ENCODE measurements around the gene SLC25A30. TPM values are rescaled to one million over a fixed set of nuclear protein-coding genes. Genes with fewer than 3 reads are reported as not detected.

SLC25A30 gene
- total and polyA plus RNA-seq, 9 donors: 11.6 to 19.6 (median 14.0) TPM

DNA sequence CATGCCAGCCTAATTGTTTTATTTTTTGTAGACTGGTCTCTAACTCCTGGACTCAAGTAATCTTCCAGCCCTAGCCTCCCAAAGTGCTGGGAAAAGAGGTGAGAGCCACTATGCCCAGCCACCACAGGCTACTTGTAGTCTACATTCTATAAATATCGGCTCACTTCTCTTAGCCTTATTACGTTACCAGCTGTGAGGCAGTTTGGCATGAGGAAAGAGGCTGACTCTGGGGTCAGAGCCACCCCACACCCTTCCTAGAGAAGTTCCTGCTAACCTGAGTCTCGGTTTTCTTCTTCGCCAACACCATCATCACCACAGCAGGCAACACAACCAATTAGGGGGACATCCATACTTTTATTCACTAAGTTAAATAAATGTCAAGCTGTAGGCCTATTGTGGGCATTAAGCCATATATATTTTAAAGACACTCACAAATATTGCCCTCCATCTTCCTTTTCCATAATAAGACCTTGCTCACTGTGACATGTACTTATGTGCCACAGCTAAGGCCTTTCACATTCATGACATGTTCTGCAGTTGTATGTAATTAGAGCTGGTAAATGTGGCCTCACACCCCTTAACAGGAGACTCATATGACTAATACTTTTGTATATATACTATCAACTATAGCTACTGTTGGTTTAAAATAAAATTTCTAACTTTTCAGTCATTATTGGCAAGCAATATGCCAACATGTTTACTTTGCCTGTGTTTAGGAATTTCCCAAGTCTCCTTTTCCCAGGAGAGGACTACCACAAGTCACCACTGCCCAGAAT is 5.7 kb downstream of the SLC25A30 start:
- no peaks in the 10 kb centered on the region for H3K9me3 ChIP-seq (replicated peaks; ENCODE audit: control insufficient read depth, low read depth, low read length)
- H3K27ac ChIP-seq (ENCODE audit: low read length): peak overlapping the region; percentile 70
- WGBS (ENCODE audit: insufficient coverage): no CpG with 5 or more reads among the region's 4 CpGs
- peaks cover 18% of the 10 kb centered on the region for H3K4me1 ChIP-seq (ENCODE audit: control insufficient read depth, insufficient read depth, low read length)
- DNase-seq: no peak
- H3K27me3 ChIP-seq (ENCODE audit: control insufficient read depth, insufficient read depth, low read length): no peaks in the 10 kb centered on the region
- H3K36me3 ChIP-seq (ENCODE audit: control insufficient read depth, insufficient read depth, low read length): peaks cover 14% of the 10 kb centered on the region
- H3K4me3 ChIP-seq (ENCODE audit: low read length): no peak overlapping the region

DNA sequence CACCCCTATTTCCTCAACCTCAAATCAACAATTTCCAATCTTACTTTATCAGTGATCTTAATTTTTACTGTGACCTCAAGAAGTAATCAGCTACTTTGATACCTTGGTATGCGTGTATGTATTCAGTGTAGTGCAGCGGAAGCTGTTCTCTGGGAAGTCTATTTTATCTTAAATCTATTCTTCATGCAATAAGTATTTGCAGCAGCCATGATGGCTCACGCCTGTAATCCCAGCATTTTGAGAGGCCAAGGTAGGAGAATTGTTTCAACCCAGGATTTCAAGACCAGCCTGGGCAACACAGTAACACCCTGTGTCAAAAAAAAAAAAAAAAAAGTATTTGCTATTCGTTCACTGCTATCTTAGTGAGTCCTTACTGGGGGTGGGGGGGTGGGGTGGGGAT is 6.5 kb downstream of the SLC25A30 start:
- Histone ChIP-seq H3K4me3 (ENCODE audit: low read length) (no peak overlapping the region), H3K4me1 (ENCODE audit: control insufficient read depth, insufficient read depth, low read length) (peaks cover 14% of the 10 kb centered on the region), H3K36me3 (ENCODE audit: control insufficient read depth, insufficient read depth, low read length) (peaks cover 16% of the 10 kb centered on the region)

DNA sequence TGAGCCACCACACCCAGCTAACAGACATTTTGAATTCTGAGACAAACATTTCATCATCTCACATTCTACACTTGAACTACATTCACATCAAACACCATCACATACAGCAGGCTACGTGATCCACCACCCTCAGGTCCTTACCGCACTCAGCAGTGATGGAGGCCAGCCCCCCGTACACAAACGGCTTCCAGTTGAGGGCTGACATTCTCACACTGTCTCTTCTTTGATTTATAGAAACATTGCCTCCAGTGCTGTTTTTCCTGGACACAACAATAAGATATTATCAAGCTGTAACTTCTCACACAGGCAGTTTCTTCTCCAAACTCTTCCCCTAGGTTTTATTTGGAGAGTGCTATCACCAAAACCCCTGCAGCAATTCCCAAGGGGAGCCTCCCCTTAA is 7.0 kb downstream of the SLC25A30 start:
- DNase-seq: no peak
- 72% methylated on average over 4 of the region's 4 CpGs for WGBS (ENCODE audit: insufficient coverage)
- Histone ChIP-seq H3K27ac (ENCODE audit: low read length) (no peak overlapping the region), H3K36me3 (ENCODE audit: control insufficient read depth, insufficient read depth, low read length) (peaks cover 16% of the 10 kb centered on the region), H3K4me3 (ENCODE audit: low read length) (no peak overlapping the region), H3K27me3 (ENCODE audit: control insufficient read depth, insufficient read depth, low read length) (no peaks in the 10 kb centered on the region), H3K9me3 (replicated peaks; ENCODE audit: control insufficient read depth, low read depth, low read length) (no peaks in the 10 kb centered on the region), H3K4me1 (ENCODE audit: control insufficient read depth, insufficient read depth, low read length) (peaks cover 14% of the 10 kb centered on the region)

More for the DNA sequence above, 6.5 kb downstream of the SLC25A30 start:
- H3K27ac ChIP-seq (ENCODE audit: low read length): no peak overlapping the region
- no CpG with 5 or more reads among the region's 4 CpGs for WGBS (ENCODE audit: insufficient coverage)
- no peak for DNase-seq
- H3K27me3 ChIP-seq (ENCODE audit: control insufficient read depth, insufficient read depth, low read length): no peaks in the 10 kb centered on the region
- no peaks in the 10 kb centered on the region for H3K9me3 ChIP-seq (replicated peaks; ENCODE audit: control insufficient read depth, low read depth, low read length)

DNA sequence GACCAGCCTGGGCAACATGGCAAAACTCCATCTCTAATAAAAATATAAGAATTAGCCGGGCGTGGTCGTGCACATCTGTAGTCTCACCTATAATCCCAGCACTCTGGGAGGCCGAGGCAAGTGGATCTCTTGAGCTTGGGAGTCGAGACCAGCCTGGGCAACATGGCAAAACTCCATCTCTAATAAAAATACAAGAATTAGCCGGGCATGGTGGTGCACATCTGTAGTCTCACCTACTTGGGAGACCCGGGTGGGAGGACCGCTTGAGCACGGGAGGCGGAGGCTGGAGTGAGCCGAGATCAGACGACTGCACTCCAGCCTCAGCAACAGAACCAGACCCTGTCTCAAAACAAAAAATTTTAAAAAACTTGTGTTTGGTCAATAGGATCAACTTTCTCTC is 7.7 kb downstream of the SLC25A30 start:
- 98% methylated on average over 12 of the region's 12 CpGs for WGBS (ENCODE audit: insufficient coverage)

DNA sequence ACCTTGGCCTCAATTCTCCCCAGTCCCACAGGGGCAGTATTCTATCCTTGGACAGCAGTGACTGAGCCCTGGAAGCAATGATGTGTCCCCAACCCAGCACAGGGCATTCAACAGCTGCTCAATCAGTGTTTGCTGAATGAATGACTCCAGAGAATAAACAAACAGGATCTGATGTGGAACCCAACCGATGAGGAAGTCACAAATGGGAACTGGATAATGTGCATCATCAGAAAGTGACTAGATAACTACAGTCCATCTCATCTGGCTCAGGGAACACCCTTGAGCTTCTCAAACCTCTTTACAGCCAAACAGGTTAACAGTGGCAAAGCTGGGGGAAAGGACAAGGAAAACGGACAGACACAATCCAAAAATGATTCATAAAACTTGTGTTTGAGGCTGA is 8.2 kb downstream of the SLC25A30 start:
- Histone ChIP-seq H3K27me3 (ENCODE audit: control insufficient read depth, insufficient read depth, low read length) (no peaks in the 10 kb centered on the region), H3K9me3 (replicated peaks; ENCODE audit: control insufficient read depth, low read depth, low read length) (no peaks in the 10 kb centered on the region), H3K36me3 (ENCODE audit: control insufficient read depth, insufficient read depth, low read length) (peaks cover 20% of the 10 kb centered on the region), H3K4me1 (ENCODE audit: control insufficient read depth, insufficient read depth, low read length) (peaks cover 14% of the 10 kb centered on the region), H3K4me3 (ENCODE audit: low read length) (no peak overlapping the region), H3K27ac (ENCODE audit: low read length) (no peak overlapping the region)
- no CpG with 5 or more reads among the region's 2 CpGs for WGBS (ENCODE audit: insufficient coverage)
- no peak for DNase-seq

More for the DNA sequence above, 7.7 kb downstream of the SLC25A30 start:
- Histone ChIP-seq H3K4me3 (ENCODE audit: low read length) (no peak overlapping the region), H3K27ac (ENCODE audit: low read length) (no peak overlapping the region), H3K36me3 (ENCODE audit: control insufficient read depth, insufficient read depth, low read length) (peaks cover 19% of the 10 kb centered on the region), H3K9me3 (replicated peaks; ENCODE audit: control insufficient read depth, low read depth, low read length) (no peaks in the 10 kb centered on the region), H3K27me3 (ENCODE audit: control insufficient read depth, insufficient read depth, low read length) (no peaks in the 10 kb centered on the region), H3K4me1 (ENCODE audit: control insufficient read depth, insufficient read depth, low read length) (peaks cover 14% of the 10 kb centered on the region)
- DNase-seq: no peak

DNA sequence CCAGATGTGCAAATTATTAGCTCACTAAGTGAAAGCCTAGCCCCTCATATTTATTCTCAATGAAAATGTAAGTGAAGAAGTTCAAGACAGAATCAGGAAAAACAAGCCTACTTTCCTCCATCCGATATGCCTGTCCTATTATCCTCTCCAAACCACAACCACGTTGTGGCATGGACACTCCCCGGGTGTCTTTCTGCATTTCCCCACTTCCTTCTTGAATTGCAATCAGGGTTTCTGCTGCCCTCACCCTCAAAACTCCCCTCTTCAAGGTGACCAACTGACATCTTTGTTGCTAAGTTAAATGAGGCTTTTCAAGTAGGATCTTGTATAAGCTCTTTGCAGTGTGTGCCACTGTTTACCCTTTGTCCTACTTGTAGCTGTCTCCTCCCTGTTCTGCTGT is 11.8 kb downstream of the SLC25A30 start:
- no peaks in the 10 kb centered on the region for H3K27me3 ChIP-seq (ENCODE audit: control insufficient read depth, insufficient read depth, low read length)
- no peaks in the 10 kb centered on the region for H3K9me3 ChIP-seq (replicated peaks; ENCODE audit: control insufficient read depth, low read depth, low read length)
- H3K27ac ChIP-seq (ENCODE audit: low read length): no peak overlapping the region
- H3K4me3 ChIP-seq (ENCODE audit: low read length): no peak overlapping the region
- H3K36me3 ChIP-seq (ENCODE audit: control insufficient read depth, insufficient read depth, low read length): peaks cover 21% of the 10 kb centered on the region
- H3K4me1 ChIP-seq (ENCODE audit: control insufficient read depth, insufficient read depth, low read length): no peaks in the 10 kb centered on the region
- WGBS (ENCODE audit: insufficient coverage): 54% methylated on average over 3 of the region's 3 CpGs
- DNase-seq: no peak

DNA sequence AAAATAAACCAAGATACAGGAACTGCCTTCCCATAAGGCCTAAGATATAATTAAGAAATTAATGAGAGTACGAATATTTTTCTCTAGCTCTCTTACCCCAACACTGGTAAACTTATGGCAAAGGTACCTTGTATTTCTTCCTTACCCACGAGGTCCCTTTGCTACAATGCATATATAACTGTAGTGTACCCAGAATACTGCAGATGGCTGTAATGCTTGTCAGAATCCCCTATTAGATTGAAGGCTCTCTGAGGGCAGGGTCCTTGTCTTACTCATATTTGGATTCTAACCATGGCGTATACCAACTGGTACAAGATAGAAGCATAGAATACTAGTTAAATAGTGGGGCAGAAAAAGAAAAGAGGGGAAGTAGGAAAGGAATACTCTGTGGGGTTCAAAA is 15.1 kb downstream of the SLC25A30 start:
- H3K9me3 ChIP-seq (replicated peaks; ENCODE audit: control insufficient read depth, low read depth, low read length): no peaks in the 10 kb centered on the region
- no peaks in the 10 kb centered on the region for H3K4me1 ChIP-seq (ENCODE audit: control insufficient read depth, insufficient read depth, low read length)
- no CpG with 5 or more reads among the region's 3 CpGs for WGBS (ENCODE audit: insufficient coverage)
- no peaks in the 10 kb centered on the region for H3K27me3 ChIP-seq (ENCODE audit: control insufficient read depth, insufficient read depth, low read length)
- DNase-seq: no peak
- H3K27ac ChIP-seq (ENCODE audit: low read length): no peak overlapping the region
- no peak overlapping the region for H3K4me3 ChIP-seq (ENCODE audit: low read length)
- peaks cover 22% of the 10 kb centered on the region for H3K36me3 ChIP-seq (ENCODE audit: control insufficient read depth, insufficient read depth, low read length)

DNA sequence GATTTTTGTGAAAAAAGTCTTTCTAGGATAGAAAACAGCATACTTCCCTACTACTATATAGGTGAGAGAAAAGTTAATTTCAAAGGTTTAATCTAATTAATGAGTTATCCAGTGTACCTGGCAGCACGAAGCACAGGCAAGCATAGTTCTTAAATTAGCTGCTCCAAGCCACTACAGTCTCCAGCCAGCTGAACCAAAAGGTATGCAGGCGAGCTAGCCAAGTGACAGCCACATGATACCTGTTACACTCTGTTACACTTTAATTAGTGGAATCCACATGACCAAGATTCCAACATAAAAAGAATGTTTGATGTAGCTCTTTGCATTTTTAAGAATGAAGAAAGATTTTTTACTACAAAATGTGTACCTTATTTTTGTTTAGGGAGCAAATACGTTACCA is 15.5 kb downstream of the SLC25A30 start:
- Histone ChIP-seq H3K4me1 (ENCODE audit: control insufficient read depth, insufficient read depth, low read length) (no peaks in the 10 kb centered on the region), H3K27ac (ENCODE audit: low read length) (no peak overlapping the region), H3K27me3 (ENCODE audit: control insufficient read depth, insufficient read depth, low read length) (no peaks in the 10 kb centered on the region), H3K36me3 (ENCODE audit: control insufficient read depth, insufficient read depth, low read length) (peaks cover 24% of the 10 kb centered on the region), H3K9me3 (replicated peaks; ENCODE audit: control insufficient read depth, low read depth, low read length) (no peaks in the 10 kb centered on the region), H3K4me3 (ENCODE audit: low read length) (no peak overlapping the region)
- no peak for DNase-seq
- WGBS (ENCODE audit: insufficient coverage): no CpG with 5 or more reads among the region's 3 CpGs

DNA sequence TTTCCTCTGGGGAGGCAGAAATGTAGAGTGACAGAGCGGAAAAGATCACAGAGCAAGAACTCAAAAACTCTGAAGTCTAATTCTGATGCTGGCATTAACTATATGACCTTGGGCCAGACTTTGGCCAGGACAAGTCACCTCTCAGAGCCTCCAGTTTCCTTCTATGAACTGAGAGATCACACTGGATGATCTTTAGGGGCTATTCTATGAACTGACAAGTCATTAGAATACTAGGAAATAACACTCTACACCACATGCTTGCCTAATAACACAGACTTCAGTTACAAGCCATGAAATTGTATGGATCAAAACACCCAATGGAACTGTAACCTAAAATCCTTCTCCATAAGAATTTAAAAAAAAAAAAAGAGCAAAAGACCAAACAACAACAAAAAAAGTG is 16.9 kb downstream of the SLC25A30 start:
- peaks cover 25% of the 10 kb centered on the region for H3K36me3 ChIP-seq (ENCODE audit: control insufficient read depth, insufficient read depth, low read length)
- DNase-seq: no peak
- H3K9me3 ChIP-seq (replicated peaks; ENCODE audit: control insufficient read depth, low read depth, low read length): no peaks in the 10 kb centered on the region
- no peak overlapping the region for H3K27ac ChIP-seq (ENCODE audit: low read length)
- WGBS (ENCODE audit: insufficient coverage): 100% methylated on average over 1 of the region's 1 CpG
- no peaks in the 10 kb centered on the region for H3K27me3 ChIP-seq (ENCODE audit: control insufficient read depth, insufficient read depth, low read length)
- no peak overlapping the region for H3K4me3 ChIP-seq (ENCODE audit: low read length)
- no peaks in the 10 kb centered on the region for H3K4me1 ChIP-seq (ENCODE audit: control insufficient read depth, insufficient read depth, low read length)

DNA sequence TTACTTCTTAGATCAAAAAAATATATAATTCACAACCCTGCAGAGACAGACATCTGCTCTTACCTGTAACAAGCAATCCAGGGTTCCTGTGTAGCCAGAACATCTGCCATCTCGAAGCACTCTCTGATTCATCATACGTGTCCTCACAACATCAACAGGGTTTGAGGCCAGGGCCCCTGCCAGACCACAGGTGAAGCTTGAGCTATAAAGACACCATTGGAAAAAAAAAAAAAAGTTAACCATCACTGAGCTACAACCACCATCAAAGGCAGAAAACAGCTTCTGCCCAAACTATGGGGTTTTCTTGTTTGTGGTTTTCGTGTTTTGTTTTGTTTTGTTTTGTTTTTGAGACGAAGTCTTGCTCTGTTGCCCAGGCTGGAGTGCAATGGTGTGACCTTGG is 19.3 kb downstream of the SLC25A30 start:
- no peak for DNase-seq
- H3K4me3 ChIP-seq (ENCODE audit: low read length): no peak overlapping the region
- no peaks in the 10 kb centered on the region for H3K4me1 ChIP-seq (ENCODE audit: control insufficient read depth, insufficient read depth, low read length)
- no peaks in the 10 kb centered on the region for H3K9me3 ChIP-seq (replicated peaks; ENCODE audit: control insufficient read depth, low read depth, low read length)
- H3K27me3 ChIP-seq (ENCODE audit: control insufficient read depth, insufficient read depth, low read length): no peaks in the 10 kb centered on the region
- 93% methylated on average over 2 of the region's 4 CpGs for WGBS (ENCODE audit: insufficient coverage)
- no peak overlapping the region for H3K27ac ChIP-seq (ENCODE audit: low read length)
- peaks cover 24% of the 10 kb centered on the region for H3K36me3 ChIP-seq (ENCODE audit: control insufficient read depth, insufficient read depth, low read length)

Measured in muscle of leg (tissue), 11 donors.